ENCODE measurements around the gene RNF212. TPM values are rescaled to one million over a fixed set of nuclear protein-coding genes. Genes with fewer than 3 reads are reported as not detected.

RNF212 gene
- total RNA-seq, 1 donor from 2014 or later = 11.2 TPM

- no peak for TF ChIP-seq CTCF (IDR thresholded peaks at IDR 0.05; ENCODE audit: unreplicated experiment)
- Mint-ChIP-seq H3K27me3 (peaks cover under 1% of the 10 kb centered on the region), H3K9me3 (ENCODE audit: low read depth) (peaks cover 11% of the 10 kb centered on the region), H3K4me1 (ENCODE audit: low read depth) (peaks cover 8% of the 10 kb centered on the region), H3K4me3 (ENCODE audit: low read depth) (no peak overlapping the region), H3K36me3 (ENCODE audit: insufficient read depth) (peaks cover 4% of the 10 kb centered on the region), H3K27ac (peak overlapping the region; percentile 49)
- DNase-seq (ENCODE audit: low spot score, unreplicated experiment) = no peak
These were observed 22.6 kb downstream of the RNF212 start for GRCh38 chr4:1090465-1091440.

GRCh38 chr4:1090036-1090435, 23.3 kb downstream of the RNF212 start:
- Mint-ChIP-seq H3K27ac (no peak overlapping the region), H3K4me1 (ENCODE audit: low read depth) (peaks cover 8% of the 10 kb centered on the region), H3K36me3 (ENCODE audit: insufficient read depth) (peaks cover 4% of the 10 kb centered on the region), H3K4me3 (ENCODE audit: low read depth) (no peak overlapping the region), H3K9me3 (ENCODE audit: low read depth) (peaks cover 11% of the 10 kb centered on the region), H3K27me3 (peaks cover 3% of the 10 kb centered on the region)
- no peak for TF ChIP-seq CTCF (IDR thresholded peaks at IDR 0.05; ENCODE audit: unreplicated experiment)
- no peak for DNase-seq (ENCODE audit: low spot score, unreplicated experiment)

GRCh38 chr4:1087371-1087770, 26.0 kb downstream of the RNF212 start:
- Mint-ChIP-seq H3K36me3 (ENCODE audit: insufficient read depth) (peaks cover 4% of the 10 kb centered on the region), H3K27ac (no peak overlapping the region), H3K4me1 (ENCODE audit: low read depth) (peaks cover 5% of the 10 kb centered on the region), H3K4me3 (ENCODE audit: low read depth) (no peak overlapping the region), H3K27me3 (peaks cover 3% of the 10 kb centered on the region), H3K9me3 (ENCODE audit: low read depth) (peaks cover 11% of the 10 kb centered on the region)
- TF ChIP-seq CTCF (IDR thresholded peaks at IDR 0.05; ENCODE audit: unreplicated experiment) = no peak
- no peak for DNase-seq (ENCODE audit: low spot score, unreplicated experiment)

GRCh38 chr4:1086011-1086410, 27.4 kb downstream of the RNF212 start:
- Mint-ChIP-seq H3K36me3 (ENCODE audit: insufficient read depth) (peaks cover 4% of the 10 kb centered on the region), H3K4me1 (ENCODE audit: low read depth) (peaks cover 4% of the 10 kb centered on the region), H3K27me3 (peaks cover 3% of the 10 kb centered on the region)

GRCh38 chr4:1085404-1085799, 28.0 kb downstream of the RNF212 start:
- Mint-ChIP-seq H3K9me3 (ENCODE audit: low read depth) (peaks cover 11% of the 10 kb centered on the region), H3K27ac (no peak overlapping the region)

More at GRCh38 chr4:1086011-1086410, 27.4 kb downstream of the RNF212 start:
- Mint-ChIP-seq H3K9me3 (ENCODE audit: low read depth) (peaks cover 11% of the 10 kb centered on the region), H3K4me3 (ENCODE audit: low read depth) (no peak overlapping the region), H3K27ac (no peak overlapping the region)
- TF ChIP-seq CTCF (IDR thresholded peaks at IDR 0.05; ENCODE audit: unreplicated experiment) = no peak
- no peak for DNase-seq (ENCODE audit: low spot score, unreplicated experiment)

More at GRCh38 chr4:1085404-1085799, 28.0 kb downstream of the RNF212 start:
- no peak for TF ChIP-seq CTCF (IDR thresholded peaks at IDR 0.05; ENCODE audit: unreplicated experiment)
- Mint-ChIP-seq H3K4me1 (ENCODE audit: low read depth) (no peaks in the 10 kb centered on the region), H3K27me3 (peaks cover 6% of the 10 kb centered on the region), H3K36me3 (ENCODE audit: insufficient read depth) (peaks cover 4% of the 10 kb centered on the region), H3K4me3 (ENCODE audit: low read depth) (no peak overlapping the region)
- DNase-seq (ENCODE audit: low spot score, unreplicated experiment) = no peak

All from progenitor cell of endocrine pancreas (in vitro differentiated cells).